DOHH2 (cell line): Measurements from ENCODE around the gene KLF9.

Source experiments
- CTCF ChIP-seq: fragments of 200-600 bp; sonication (generic); IDR thresholded peaks from one replicate; pipeline ENCODE4 v1.5.1; 2014; ENCODE audit warnings: antibody characterized with exemption, mild to moderate bottlenecking, low read depth, low read length; ENCODE audit not compliant: poor library complexity, severe bottlenecking
- EZH2phosphoT487 ChIP-seq: fragments of 200-600 bp; sonication (generic); IDR thresholded peaks from 2 replicates; pipeline ENCODE4 v1.6.1; 2017; ENCODE audit warnings: borderline replicate concordance, mild to moderate bottlenecking, antibody characterized with exemption, low read length, moderate library complexity, mixed read lengths

GRCh38 chr9:70403618-70404025 lies 10.8 kb downstream of the KLF9 start:
- TF ChIP-seq CTCF, result no peak
- TF ChIP-seq EZH2phosphoT487, result no peak
